NCI-H1436 (cell line): ENCODE results near the gene DAP.

Experiments
- DNase-seq: peaks from one replicate; lab custom pipeline; 2025; lab: John Stamatoyannopoulos, UW

DAP gene

GRCh38 chr5:10709933-10710332 lies 51.1 kb downstream of the DAP start:
- DNase-seq = no peak

DNA sequence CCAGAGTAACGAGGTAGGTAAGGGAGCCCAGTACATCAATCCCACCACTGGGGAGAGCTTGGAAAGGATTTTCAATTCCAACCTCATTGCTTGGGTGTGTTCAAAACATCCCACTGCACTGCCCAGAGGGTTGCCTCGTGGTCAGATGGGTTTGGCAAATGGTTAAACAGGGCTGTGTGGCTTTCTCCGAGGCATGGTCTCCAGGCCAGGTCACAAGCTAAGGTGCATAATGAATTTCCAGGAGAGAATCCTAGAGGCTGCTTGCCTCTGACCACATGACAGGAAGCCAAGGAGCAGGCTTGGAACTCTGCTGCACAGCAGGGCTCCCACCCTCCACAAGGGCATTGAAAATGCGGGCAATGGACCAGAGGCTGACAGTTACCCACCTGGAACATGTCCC lies 51.6 kb downstream of the DAP start:
- DNase-seq = no peak

DNA sequence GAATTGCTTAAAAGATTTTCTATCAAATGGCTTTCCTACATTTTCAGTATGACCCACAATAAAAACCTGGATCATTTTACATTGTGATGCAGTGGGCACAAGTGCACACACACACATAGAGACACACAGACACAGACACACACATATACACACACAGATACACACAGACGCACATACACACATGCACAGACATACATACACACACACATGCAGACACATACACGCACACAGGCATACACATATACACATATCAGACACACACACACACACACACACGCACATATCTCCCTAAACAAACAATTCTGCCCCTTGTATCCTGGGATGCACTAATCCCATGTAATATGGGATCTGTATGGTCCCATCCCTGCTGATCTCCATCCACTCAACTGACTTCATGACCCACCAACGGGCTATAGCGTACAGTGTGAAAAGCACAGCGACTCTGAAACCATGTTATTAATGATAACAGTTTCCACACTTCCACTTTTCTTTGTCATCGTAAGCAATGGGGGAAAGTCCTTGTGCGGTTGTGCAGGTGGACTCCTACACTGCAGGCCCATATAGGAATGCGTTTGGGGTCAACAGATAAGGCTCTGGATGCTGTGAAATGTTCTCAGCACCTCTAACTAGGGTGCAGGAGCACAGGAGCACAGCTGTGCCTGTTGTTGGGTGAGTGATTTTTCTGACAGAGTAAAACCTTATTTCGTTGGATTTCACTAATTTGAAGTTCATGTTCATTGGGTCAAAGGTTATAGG lies 52.7 kb downstream of the DAP start:
- no peak for DNase-seq

DNA sequence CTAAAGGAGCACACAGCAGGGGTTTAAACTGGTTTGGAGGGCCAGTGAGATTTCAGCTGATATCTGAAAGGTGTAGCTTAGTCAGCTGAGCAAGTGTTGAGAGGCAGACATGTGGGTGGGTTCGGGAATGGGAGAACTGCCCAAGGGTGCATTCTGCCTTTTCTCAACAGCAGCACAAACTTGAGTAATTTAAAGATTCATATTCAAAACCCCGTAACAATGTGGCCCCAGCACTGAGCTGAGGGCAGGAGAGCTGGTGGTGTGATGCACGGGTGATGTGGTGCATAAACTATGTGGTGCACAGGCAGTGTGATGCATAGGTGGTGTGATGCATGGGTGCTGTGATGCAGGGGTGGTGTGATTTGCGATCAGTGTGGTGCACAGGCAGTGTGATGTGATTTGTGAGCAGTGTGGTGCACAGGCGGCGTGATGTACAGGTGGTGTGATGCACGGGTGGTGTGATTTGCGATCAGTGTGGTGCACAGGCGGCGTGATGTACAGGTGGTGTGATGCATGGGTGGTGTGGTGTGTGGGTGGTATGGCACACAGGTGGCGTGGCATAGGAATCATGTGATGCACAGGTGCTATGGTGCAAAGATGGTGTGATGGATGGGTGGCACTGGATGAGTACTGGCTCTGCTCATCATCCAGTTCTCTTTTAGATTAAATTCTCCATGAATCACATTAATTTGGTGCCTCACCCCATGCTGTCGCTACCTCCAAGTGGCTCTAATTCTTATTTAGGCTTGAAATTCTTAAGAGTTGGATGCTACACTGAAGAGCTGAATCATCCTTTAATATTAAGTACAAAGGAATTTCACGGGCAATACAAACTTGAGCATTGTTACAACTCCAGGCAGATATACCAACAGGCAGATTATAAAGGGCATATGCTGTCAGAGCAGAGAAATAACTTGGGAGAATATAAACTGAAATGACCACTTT lies 53.6 kb downstream of the DAP start:
- DNase-seq = no peak

DNA sequence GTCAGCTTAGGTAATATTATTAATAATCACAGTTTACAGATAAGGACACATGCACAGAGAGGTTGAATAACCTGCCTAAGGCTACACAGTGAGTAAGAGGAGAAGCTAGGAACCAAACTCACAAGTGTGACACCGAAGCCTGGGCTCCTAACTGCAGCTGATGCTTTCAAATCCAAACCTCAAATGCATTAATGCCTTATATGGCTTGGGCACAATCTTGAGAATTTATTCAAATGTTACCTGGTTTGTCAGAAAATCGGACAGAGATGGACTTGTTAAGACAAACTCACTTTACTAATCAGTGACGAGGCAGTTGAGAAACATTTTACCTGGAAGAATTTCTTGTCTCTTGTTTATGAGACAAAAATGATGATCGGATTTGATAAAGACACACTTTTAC lies 54.7 kb downstream of the DAP start:
- no peak for DNase-seq

DNA sequence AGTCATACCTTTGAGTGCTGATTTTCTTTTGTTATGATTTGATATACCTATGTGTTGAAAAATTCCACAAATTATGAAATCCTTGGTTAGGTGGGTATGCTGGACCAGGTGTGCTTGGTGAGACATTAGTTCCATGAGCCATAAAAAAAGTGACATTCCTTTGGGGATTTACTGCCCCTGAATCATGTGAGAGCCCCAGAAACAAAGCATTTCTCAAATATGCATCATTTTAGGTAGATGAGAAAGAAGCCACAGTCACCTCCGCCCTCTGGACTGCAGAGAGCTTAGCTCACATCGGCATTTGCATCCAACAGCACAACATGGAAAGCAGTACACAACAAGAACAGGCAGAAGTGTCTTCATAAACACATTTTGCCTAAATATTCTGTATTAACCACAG lies 55.3 kb downstream of the DAP start:
- no peak for DNase-seq

GRCh38 chr5:10704949-10705621 lies 55.9 kb downstream of the DAP start:
- no peak for DNase-seq

DNA sequence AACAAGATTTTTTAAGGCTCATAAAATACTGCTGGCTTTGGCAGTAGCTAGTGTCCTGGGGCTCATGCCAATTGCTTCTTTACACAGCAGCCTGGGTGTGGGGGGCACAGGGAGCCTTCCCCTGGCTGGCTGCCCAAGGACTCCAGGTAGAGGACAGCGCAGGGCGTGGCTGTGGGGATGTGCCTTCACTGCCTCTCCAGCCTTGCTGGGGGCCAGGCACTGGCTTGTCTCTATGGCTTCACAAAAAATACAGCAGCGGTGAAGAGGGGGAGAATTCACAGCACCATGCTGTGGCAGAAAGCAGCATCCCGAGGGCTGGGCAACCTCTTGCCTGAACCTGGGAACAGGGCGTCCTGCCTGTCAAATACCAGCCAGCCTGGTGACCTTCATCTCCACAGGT lies 57.4 kb downstream of the DAP start:
- no peak for DNase-seq

DNA sequence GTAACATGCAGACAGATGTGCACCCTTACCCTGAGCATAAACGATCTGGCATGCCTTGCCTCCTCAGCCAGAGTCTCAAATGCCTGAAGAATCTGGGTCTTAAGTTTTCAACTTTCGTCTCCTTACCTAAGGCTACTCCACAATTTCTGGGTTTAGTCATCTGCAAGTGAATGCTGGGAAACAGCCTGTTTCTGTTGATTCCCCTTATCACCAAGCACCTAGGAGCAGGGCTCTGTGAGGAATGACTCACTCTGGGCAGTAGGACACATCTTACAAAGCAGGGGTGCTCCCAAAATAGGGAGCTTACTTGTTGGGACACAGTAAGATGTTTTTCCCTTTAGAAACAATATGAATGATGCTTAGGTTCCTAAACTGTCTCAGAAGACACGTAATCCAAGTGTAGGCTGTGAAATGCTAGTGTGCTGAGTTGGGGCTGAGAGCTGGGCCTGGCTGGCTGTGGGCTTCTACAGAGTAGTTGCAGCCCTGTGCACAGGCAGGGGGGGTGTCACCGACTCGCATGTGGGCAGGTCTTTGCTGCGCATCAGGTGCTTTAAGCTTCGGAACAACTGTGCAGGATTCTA lies 58.0 kb downstream of the DAP start:
- DNase-seq = no peak

DNA sequence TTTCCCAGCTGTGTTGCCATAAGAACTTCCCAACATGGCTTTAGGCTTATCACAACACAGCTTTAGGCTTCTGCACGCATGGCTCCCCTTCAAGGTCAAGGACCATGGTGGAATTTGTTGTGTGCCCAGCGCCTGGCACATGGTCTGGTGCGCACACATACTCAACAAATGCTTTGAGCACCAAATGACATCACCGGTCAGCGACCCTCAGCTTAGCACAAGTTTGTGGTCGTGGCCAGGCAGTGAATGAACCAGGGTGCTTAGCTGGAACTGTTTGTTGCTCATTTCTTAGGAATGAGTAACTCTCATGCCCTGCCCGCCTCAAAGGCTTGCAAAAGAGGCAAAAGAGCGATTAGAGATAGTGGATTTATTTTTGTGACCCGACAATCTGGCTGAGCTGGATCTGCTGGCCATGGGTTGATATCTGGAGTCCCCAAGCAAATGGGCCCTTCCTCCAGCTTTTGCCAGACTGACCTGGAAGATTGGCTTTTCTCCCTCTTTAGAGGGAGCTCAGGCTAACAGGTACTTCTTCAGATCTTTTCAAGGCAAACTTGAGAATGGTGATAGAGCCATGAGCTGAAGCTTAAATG lies 58.9 kb downstream of the DAP start:
- DNase-seq = no peak

DNA sequence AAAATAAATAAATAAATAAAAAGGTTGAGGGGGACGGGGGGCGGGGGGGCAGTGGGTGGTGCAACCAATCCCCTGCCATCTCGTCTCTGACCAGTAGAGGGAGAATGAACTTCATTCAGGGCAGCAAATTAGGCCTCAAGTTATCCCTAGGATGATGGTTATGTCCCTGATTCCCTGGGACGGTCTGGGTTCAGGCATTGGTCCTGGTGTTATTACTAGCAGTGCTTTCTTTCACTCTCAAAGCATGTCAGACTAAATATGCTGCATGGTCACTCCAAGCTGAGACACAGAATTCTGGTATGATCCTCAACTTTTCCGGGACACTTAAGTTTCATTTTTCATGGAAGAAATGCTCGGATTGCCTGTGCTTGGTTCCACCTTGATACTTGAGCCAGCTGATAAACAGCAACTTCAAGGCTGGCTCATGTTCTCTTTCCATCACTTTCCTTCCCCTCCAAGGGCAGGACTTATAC lies 59.4 kb downstream of the DAP start:
- DNase-seq = no peak

DNA sequence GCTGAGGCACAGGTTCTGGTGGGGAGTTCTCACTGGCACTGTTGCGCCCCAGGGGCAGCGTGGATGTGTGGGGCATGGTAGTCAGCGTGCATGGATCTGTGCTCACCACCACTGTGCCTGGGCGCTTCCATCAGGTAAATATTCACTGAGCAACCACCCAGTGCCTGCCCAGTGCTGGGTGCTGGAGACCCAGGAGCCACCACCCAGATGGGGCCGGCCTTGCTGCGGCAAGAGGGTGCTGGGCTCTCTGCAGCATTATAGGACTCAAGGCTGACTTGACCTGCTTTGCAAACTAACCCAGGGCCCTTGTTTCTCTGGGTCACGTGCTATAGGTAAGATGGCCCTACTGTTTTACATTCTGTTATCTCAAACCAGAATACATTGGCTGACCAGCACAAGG lies 60.5 kb downstream of the DAP start:
- no peak for DNase-seq

DNA sequence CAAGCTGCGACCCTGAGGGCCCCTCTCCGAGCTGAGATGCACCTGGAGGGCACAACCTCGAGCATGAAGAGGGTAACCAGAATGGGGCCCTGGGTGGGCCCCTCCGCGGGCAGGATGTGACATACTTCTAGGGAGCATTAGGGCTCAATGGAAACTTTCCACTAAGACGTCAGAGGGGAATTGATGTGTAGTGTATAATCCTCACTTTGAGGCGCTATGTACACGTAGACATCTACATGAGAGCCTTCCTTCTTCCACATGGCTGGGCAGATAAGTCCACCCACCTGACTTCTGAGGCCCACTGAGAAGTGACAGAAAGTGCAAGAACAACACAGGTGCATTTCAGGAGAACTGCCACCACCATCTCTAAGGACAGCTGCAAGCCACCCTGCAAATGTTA lies 61.0 kb downstream of the DAP start:
- no peak for DNase-seq

- DNase-seq = no peak
Measured at GRCh38 chr5:10699281-10699874, 61.7 kb downstream of the DAP start.

DNA sequence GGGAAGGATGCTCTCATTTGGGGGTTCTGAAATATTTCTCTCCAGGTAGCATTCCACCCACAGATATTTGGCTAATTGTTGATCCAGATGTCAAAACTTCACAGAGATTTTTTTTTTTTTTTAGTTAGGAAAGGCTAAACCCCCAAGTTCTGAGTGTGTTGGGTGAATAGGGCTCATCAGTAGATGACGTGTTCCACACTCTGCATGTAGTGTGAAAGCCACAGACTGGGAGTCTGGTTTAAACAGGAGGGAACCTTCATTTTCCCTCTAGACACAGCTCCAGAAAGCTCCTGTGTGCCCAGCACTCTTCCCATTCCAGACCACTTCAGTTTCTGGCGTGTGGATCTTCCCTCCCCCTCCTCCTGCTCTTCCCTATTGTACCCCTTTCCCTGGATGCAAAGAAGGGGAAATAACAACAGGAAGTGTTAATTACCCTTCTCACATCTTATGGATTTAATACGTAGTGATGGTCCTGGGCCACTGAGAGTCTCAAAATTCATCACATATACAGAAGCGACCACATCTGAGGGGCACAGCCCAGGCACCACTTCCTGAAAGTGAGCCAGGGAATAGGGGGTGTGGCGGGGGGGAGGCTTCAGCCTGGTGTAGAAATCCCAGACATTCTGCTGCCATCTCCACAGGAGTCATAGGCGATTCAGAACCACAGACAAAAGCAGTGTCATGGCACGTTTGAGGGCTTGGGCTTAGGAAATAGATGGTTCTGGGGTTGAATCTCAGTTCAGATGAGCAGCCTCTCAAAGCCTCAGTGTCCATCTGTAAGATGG lies 65.1 kb downstream of the DAP start:
- DNase-seq = no peak

DNA sequence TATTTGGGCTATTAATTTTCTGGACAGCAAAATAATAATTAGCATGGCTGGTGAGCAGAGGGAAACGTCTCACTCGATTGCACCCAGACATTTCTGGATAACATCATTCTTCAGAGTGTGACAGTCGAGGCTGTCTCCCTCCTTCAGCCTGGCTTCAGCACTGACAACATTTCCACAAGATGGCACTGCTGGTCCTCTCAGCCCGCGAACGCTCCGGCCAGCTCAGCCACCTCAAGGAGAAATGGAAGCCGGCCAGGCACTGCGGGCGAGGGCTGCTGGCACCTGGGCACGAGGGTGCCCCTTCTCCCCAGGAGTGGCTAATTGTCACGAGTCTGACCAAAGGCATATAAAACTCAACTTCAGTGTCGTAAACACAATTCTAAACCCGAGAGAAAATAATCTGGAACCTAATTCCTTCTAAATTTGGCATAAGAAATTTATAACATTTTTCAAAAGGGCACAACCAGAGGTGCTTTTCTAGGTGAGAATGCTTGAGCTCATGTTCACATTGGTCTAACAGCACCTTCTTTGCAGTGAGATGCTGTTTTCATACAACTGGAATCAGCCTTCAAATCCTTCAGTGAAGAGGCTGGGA lies 65.9 kb downstream of the DAP start:
- peak; percentile 28 for DNase-seq

GRCh38 chr5:10691826-10692785 lies 68.9 kb downstream of the DAP start:
- DNase-seq = no peak

DNA sequence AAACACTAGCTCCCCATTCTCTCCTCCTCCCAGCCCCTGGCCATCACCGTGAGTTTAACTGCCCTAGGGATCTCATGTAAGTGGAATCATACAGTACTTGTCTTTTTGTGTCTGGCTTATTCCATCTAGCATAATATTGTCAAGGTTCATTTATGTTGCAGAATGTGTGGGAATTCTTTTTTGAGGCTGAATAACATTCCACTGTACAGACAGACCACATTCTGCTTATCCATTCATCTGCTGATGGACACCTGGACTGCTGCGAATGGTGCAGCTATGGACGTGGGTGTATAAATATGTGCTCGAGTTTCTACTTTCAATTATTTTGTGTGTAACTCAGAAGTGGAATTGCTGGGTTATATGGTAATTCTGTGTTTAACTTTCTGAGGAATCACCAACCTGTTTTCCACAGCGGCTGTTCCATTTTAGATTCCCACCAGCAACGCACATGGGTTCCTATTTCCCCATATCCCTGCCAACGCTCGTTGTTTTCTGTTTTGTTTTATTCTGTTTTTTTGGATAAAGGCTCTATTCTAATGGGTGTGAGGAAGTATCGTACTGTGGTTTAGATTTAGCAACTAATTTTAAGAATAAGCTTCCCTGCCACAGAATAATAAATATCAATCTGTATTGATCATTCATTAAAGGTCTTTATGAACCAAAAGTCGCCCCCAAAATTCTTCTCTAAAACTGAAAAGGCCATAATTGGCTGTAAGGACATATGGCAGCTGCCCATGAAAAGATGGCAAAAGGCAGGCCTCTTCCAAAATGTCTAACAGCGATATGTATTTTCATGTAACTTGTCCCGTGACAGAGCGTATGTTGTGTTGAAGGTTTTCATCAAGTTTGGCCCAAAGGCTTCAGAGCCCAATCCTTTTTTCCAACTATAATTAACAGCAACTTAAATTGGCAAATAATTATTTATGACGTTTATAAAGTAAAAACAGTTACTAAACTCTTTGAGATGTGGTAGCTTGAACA lies 70.3 kb downstream of the DAP start:
- DNase-seq = no peak
